ENCODE measurements around the gene CDH22. TPM values are rescaled to one million over a fixed set of nuclear protein-coding genes. Genes with fewer than 3 reads are reported as not detected.

CDH22 gene
- total and polyA plus RNA-seq, 9 of the 15 experiments (the other 6 are each of a cell fraction or from before 2014, with no cell fraction given), result 0.07 to 0.08 TPM; not detected in 7

DNA sequence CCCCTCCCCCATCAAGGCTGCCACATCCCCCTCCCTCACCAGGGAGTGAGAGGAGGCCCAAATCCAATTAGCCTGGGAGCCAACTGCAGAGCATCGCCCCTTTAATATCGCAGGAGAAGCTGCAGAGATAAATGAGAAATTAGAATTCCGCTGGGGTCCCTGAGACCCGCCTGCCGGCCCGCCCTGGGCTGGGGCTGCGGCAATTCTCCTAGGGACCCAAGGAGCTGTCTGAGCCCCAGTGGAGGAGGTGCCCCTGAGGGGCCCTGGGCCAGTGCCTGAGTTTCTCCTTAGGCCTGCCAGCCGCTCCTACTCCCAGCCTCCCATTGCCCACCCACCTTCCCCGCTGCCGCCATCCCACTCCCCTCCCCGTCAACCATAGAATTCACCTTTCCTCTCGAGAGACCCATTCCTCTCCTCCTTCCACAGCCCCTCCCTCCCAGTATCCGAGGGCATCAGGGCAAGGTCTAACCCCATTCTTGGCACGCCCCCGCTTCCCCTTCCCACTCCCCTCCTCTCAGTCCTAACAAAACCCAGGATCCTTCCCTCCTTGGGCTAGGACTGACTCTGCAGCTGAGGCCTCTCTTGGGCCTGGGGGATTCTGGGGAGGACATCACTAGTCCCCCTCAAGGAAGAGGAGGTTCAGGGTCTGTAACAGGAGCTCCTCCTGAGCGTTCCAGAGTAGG, 20.0 kb upstream of the CDH22 start (continued):
- TF ChIP-seq ZBTB8A (IDR thresholded peaks at IDR 0.05; ENCODE audit: partially characterized antibody), result no peak
- no peak for TF ChIP-seq CBFA2T3 (IDR thresholded peaks at IDR 0.05)
- TF ChIP-seq TAF7 (tag; IDR thresholded peaks at IDR 0.05), result no peak
- TF ChIP-seq RBM39 (optimal IDR thresholded peaks at IDR 0.05; ENCODE audit: low read depth, low read length), result no peak
- no peak for TF ChIP-seq RBM17 (IDR thresholded peaks at IDR 0.05; ENCODE audit: borderline replicate concordance, low read depth, low read length)
- TF ChIP-seq SP1 (CRISPR knock-in tag; IDR thresholded peaks at IDR 0.05), result no peak
- TF ChIP-seq ZNF174 (CRISPR knock-in tag; IDR thresholded peaks at IDR 0.05), result no peak

DNA sequence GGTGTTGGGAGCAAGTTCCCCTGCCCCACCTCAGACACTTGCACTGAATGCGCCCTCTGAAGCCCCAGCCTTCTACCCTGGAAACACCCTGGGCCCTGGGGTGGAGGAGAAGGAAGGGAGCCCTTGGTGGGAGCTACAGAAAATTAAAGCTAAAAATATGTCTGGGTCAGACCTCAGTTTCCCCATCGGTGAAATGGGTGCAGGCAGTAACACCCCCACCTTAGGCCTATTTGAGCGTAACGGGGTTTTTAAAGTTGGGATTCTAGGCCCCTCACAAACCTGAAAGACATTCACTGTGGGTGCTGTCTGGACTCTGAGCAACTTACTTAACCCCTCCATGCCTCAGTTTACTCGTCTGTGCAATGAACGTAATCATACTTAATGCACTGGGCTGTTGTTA, 19.3 kb upstream of the CDH22 start:
- ChIA-PET POLR2A (interaction anchor here (0.8 to 1.2 kb wide), 2 partner anchors 21 to 357 kb away, joined by 3 read pairs; no protein-coding TSS in a partner anchor), CTCF (ENCODE audit: low intra/inter-chr PET ratio) (no interaction called here)
- Histone ChIP-seq H3K9me3 (replicated peaks; ENCODE audit: control insufficient read depth, insufficient read depth, low read depth, low read length) (no peaks in the 10 kb centered on the region), H3K27ac (ENCODE audit: extremely low read depth, low read depth, low read length) (no peak overlapping the region), H3K9ac (ENCODE audit: insufficient read depth in 1 of 2, low read depth in 2 of 2, low read length in 2 of 2) (no peak overlapping the region), H3K79me2 (ENCODE audit: control insufficient read depth, insufficient read depth, low read length) (no peaks in the 10 kb centered on the region), H3K4me3 (no peak overlapping the region), H3K4me1 (replicated peaks in 1 of 2; ENCODE audit: control insufficient read depth in 2 of 2, insufficient read depth in 2 of 2, low read length in 2 of 2) (peaks cover 0 to 15% of the 10 kb centered on the region in 2 experiments; a peak in 2 of 5 replicates), H3K27me3 (ENCODE audit: control insufficient read depth in 2 of 2, insufficient read depth in 2 of 2, low read length in 2 of 2) (peaks cover 11 to 67% of the 10 kb centered on the region in 2 experiments; a peak in 4 of 5 replicates), H2AFZ (ENCODE audit: low read depth, low read length) (no peak overlapping the region), H3K9me1 (ENCODE audit: control insufficient read depth, insufficient read depth, low read length) (peaks cover 2% of the 10 kb centered on the region), H3K4me2 (ENCODE audit: insufficient read depth, low read length) (no peak overlapping the region), H4K20me1 (replicated peaks; ENCODE audit: control insufficient read depth, insufficient read depth, low read length) (peaks cover 16% of the 10 kb centered on the region), H3K36me3 (ENCODE audit: control insufficient read depth, insufficient read depth, low read length) (no peaks in the 10 kb centered on the region)
- FAIRE-seq (no peak), DNase-seq (ENCODE audit: extremely low read depth in 1 of 4, low spot score in 3 of 4) (no peak), ATAC-seq (no peak)
- BruUV-seq (replicated peaks), result no TSS peak
- 4% methylated on average over 5 of the region's 6 CpGs for WGBS (ENCODE audit: insufficient coverage, low coverage, missing lambda C conversion rate)
- intact Hi-C loops (cut with micrococcal nuclease), result no loop called here
- in situ Hi-C loops (cut with MboI), result no loop called here
- TF ChIP-seq KDM1A (IDR thresholded peaks at IDR 0.05) (peak; percentile 26 to 32; a peak in 1 of 4 replicates), ZNF347 (CRISPR knock-in tag; IDR thresholded peaks at IDR 0.05; ENCODE audit: low read depth) (no peak), TCF7L2 (IDR thresholded peaks at IDR 0.05; ENCODE audit: low read depth, low read length) (no peak), ZNF696 (CRISPR knock-in tag; conservative IDR thresholded peaks at IDR 0.05) (no peak), MAZ (CRISPR knock-in tag; conservative IDR thresholded peaks at IDR 0.05 in 1 of 2, IDR thresholded peaks at IDR 0.05 in 1 of 2) (no peak), SMARCA5 (IDR thresholded peaks at IDR 0.05) (0 out of 2 replicates have a peak, but pooled peaks have one; percentile 18), HLTF (IDR thresholded peaks at IDR 0.05) (no peak), EZH2 (IDR thresholded peaks at IDR 0.05; ENCODE audit: borderline replicate concordance, low read depth, low read length) (no peak), NR2F6 (CRISPR knock-in tag; IDR thresholded peaks at IDR 0.05) (no peak), BCOR (IDR thresholded peaks at IDR 0.05) (peak; percentile 86), BDP1 (IDR thresholded peaks at IDR 0.05; ENCODE audit: insufficient read depth, insufficient read length) (no peak), ESRRA (IDR thresholded peaks at IDR 0.05; ENCODE audit: borderline replicate concordance, low read depth) (peak; percentile 41; the same call in 1 of the 2 replicates), TCFL5 (CRISPR knock-in tag; conservative IDR thresholded peaks at IDR 0.05) (no peak), ADNP (tag; IDR thresholded peaks at IDR 0.05) (peak; percentile 76), NFIC (IDR thresholded peaks at IDR 0.05) (no peak), HDAC1 (IDR thresholded peaks at IDR 0.05) (no peak), FIP1L1 (IDR thresholded peaks at IDR 0.05; ENCODE audit: low read depth, low read length, poor library complexity, severe bottlenecking) (no peak)
- TF ChIP-seq, protein P1, sequence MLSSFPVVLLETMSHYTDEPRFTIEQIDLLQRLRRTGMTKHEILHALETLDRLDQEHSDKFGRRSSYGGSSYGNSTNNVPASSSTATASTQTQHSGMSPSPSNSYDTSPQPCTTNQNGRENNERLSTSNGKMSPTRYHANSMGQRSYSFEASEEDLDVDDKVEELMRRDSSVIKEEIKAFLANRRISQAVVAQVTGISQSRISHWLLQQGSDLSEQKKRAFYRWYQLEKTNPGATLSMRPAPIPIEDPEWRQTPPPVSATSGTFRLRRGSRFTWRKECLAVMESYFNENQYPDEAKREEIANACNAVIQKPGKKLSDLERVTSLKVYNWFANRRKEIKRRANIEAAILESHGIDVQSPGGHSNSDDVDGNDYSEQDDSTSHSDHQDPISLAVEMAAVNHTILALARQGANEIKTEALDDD (IDR thresholded peaks at IDR 0.05), result no peak
